Astrocyte (in vitro differentiated cells and primary cell): Measurements from ENCODE around the gene RPS6KB1.
"Not testable (repeated sequence)": the region's sequence is repeated elsewhere in the genome, so short reads cannot be mapped to it uniquely, and the experiment has no call there.

Experiments
- CTCF ChIP-seq: IDR thresholded peaks from 2 replicates; pipeline ENCODE4 v1.5.1; 2011; ENCODE audit warnings: low read depth, mild to moderate bottlenecking, inconsistent platforms, low read length, moderate library complexity; ENCODE audit not compliant: insufficient read depth
- EZH2 ChIP-seq: IDR thresholded peaks from 2 replicates; pipeline ENCODE4 v1.6.1; 2012; ENCODE audit warnings: mild to moderate bottlenecking, low read length, inconsistent platforms; ENCODE audit not compliant: insufficient read depth

- not testable (repeated sequence) for TF ChIP-seq CTCF, EZH2
Observed at GRCh38 chr17:59852847-59853167, 40.1 kb upstream of the RPS6KB1 start.
